Thyroid gland (tissue), 4 donors: ENCODE measurements around the gene IRX1.

ENCODE experiments used
- POLR2A ChIP-seq, 2 donors: fragments of 450-650 bp; IDR thresholded peaks; one replicate each; pipeline ENCODE4 v1.6.1; 2017; ENCODE audit warnings: antibody characterized with exemption in 2 of 2, mild to moderate bottlenecking in 2 of 2, moderate library complexity in 1 of 2
- TF ChIP-seq, protein P1 (sequence below), 6 experiments: fragments of 200-600 bp in 3 of 6; fragments of 450-650 bp in 3 of 6; sonication (generic) in 3 of 6; IDR thresholded peaks; one replicate each; pipeline ENCODE4 v1.5.1; 2016 to 2019; ENCODE audit warnings: antibody characterized with exemption in 6 of 6, mild to moderate bottlenecking in 2 of 6, inconsistent platforms in 1 of 6, moderate library complexity in 1 of 6

GRCh38 chr5:3634061-3634460 lies 38.4 kb downstream of the IRX1 start:
- TF ChIP-seq, protein P1, sequence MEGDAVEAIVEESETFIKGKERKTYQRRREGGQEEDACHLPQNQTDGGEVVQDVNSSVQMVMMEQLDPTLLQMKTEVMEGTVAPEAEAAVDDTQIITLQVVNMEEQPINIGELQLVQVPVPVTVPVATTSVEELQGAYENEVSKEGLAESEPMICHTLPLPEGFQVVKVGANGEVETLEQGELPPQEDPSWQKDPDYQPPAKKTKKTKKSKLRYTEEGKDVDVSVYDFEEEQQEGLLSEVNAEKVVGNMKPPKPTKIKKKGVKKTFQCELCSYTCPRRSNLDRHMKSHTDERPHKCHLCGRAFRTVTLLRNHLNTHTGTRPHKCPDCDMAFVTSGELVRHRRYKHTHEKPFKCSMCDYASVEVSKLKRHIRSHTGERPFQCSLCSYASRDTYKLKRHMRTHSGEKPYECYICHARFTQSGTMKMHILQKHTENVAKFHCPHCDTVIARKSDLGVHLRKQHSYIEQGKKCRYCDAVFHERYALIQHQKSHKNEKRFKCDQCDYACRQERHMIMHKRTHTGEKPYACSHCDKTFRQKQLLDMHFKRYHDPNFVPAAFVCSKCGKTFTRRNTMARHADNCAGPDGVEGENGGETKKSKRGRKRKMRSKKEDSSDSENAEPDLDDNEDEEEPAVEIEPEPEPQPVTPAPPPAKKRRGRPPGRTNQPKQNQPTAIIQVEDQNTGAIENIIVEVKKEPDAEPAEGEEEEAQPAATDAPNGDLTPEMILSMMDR (IDR thresholded peaks at IDR 0.05): no peak
- TF ChIP-seq POLR2A (IDR thresholded peaks at IDR 0.05): no peak
